HG03469 (cell line): ENCODE measurements around the gene KLRC4.
"Not testable (repeated sequence)": the region's sequence is repeated elsewhere in the genome, so short reads cannot be mapped to it uniquely, and the experiment has no call there.

Source experiments
- ATAC-seq: cut with Tn5 transposase; IDR thresholded peaks from one replicate; pipeline ENCODE4 v1.9.1; 2021; ENCODE audit warnings: mild to moderate bottlenecking, moderate library complexity, moderate number of reproducible peaks; ENCODE audit not compliant: unreplicated experiment

Gene KLRC4

GRCh38 chr12:10398168-10398567 is 11.4 kb downstream of the KLRC4 start:
- no peak for ATAC-seq

- no peak for ATAC-seq
Measured at GRCh38 chr12:10397296-10397695, 12.3 kb downstream of the KLRC4 start.

- not testable (repeated sequence) for ATAC-seq
Measured at GRCh38 chr12:10396176-10396575, 13.4 kb downstream of the KLRC4 start.

- peak; percentile 84 for ATAC-seq
Measured at GRCh38 chr12:10395390-10395998, 14.1 kb downstream of the KLRC4 start.

GRCh38 chr12:10394531-10395152 is 14.9 kb downstream of the KLRC4 start:
- ATAC-seq = not testable (repeated sequence)

- ATAC-seq = no peak
Measured at GRCh38 chr12:10393291-10393690, 16.3 kb downstream of the KLRC4 start.

GRCh38 chr12:10392394-10392930 is 17.1 kb downstream of the KLRC4 start:
- peak; percentile 33 for ATAC-seq

GRCh38 chr12:10390991-10391390 is 18.6 kb downstream of the KLRC4 start:
- not testable (repeated sequence) for ATAC-seq

- no peak for ATAC-seq
Measured at GRCh38 chr12:10389904-10390303, 19.7 kb downstream of the KLRC4 start, which contains the start of gene KLRK1. KLRK1 (minus strand) TSS chr12:10390041; CDS start chr12:10388810, 1,231 bp downstream.

GRCh38 chr12:10388624-10389413 is 20.7 kb downstream of the KLRC4 start:
- ATAC-seq = no peak

GRCh38 chr12:10387498-10387897 is 22.1 kb downstream of the KLRC4 start:
- ATAC-seq = not testable (repeated sequence)

- ATAC-seq = no peak
Measured at GRCh38 chr12:10386857-10387256, 22.7 kb downstream of the KLRC4 start.

GRCh38 chr12:10385166-10385613 is 24.4 kb downstream of the KLRC4 start:
- ATAC-seq = no peak

GRCh38 chr12:10384191-10384590 is 25.4 kb downstream of the KLRC4 start:
- no peak for ATAC-seq

GRCh38 chr12:10381928-10382628 is 27.5 kb downstream of the KLRC4 start:
- no peak for ATAC-seq

GRCh38 chr12:10378737-10379136 is 30.8 kb downstream of the KLRC4 start:
- not testable (repeated sequence) for ATAC-seq

GRCh38 chr12:10374624-10375018 is 34.9 kb downstream of the KLRC4 start:
- ATAC-seq = no peak

- ATAC-seq = no peak
Measured at GRCh38 chr12:10372559-10372958, 37.0 kb downstream of the KLRC4 start.

- ATAC-seq = not testable (repeated sequence)
Measured at GRCh38 chr12:10371893-10372535, 37.5 kb downstream of the KLRC4 start.
